NB4 (cell line): ENCODE measurements around the gene MRPL27.

Experiments
- DNase-seq: peaks from one replicate; pipeline ENCODE4 v3.0.0; 2010; ENCODE audit warnings: low read depth
- H3K4me3 ChIP-seq: one replicate; pipeline ENCODE4 v1.5.1; 2011; ENCODE audit warnings: mild to moderate bottlenecking, low read depth, low read length, moderate library complexity
- MYC ChIP-seq: IDR thresholded peaks from 2 replicates; pipeline ENCODE4 v1.6.1; 2011; ENCODE audit warnings: low read depth, low read length
- POLR2A ChIP-seq: IDR thresholded peaks from 2 replicates; pipeline ENCODE4 v1.6.1; 2011; ENCODE audit warnings: mild to moderate bottlenecking; ENCODE audit not compliant: insufficient read length; ENCODE audit errors: extremely low read depth
- TF ChIP-seq, protein P1 (sequence below): IDR thresholded peaks from one replicate; pipeline ENCODE4 v1.5.1; 2012; ENCODE audit warnings: low read depth, low read length
- TF ChIP-seq, protein P2 (sequence below): IDR thresholded peaks from 2 replicates; pipeline ENCODE4 v1.6.1; 2011; ENCODE audit warnings: low read depth, low read length

Gene MRPL27

DNA sequence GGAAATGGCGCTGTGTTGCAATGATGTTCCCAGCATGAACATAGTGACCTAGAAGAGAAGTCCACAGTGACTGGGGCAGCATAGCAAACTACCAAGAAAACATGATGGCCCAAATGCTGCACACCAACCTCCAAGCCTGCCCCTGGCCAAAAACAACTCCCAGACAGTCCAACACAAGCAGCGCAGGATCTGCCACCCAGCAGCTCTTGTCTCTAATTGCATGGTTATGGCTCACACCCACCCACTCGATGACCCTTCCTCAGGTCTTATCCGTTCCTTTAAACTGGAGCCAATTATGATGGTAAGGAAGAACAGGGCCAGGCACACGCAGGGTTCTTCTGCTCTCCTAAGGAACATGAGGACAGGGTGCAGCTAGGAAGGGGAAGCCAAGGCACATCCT, 2.9 kb downstream of the MRPL27 start:
- no peak for TF ChIP-seq POLR2A
- TF ChIP-seq MYC: no peak
- TF ChIP-seq, protein P1, sequence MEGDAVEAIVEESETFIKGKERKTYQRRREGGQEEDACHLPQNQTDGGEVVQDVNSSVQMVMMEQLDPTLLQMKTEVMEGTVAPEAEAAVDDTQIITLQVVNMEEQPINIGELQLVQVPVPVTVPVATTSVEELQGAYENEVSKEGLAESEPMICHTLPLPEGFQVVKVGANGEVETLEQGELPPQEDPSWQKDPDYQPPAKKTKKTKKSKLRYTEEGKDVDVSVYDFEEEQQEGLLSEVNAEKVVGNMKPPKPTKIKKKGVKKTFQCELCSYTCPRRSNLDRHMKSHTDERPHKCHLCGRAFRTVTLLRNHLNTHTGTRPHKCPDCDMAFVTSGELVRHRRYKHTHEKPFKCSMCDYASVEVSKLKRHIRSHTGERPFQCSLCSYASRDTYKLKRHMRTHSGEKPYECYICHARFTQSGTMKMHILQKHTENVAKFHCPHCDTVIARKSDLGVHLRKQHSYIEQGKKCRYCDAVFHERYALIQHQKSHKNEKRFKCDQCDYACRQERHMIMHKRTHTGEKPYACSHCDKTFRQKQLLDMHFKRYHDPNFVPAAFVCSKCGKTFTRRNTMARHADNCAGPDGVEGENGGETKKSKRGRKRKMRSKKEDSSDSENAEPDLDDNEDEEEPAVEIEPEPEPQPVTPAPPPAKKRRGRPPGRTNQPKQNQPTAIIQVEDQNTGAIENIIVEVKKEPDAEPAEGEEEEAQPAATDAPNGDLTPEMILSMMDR: no peak
- TF ChIP-seq, protein P2, sequence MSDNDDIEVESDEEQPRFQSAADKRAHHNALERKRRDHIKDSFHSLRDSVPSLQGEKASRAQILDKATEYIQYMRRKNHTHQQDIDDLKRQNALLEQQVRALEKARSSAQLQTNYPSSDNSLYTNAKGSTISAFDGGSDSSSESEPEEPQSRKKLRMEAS: no peak
- DNase-seq: no peak
- no peak overlapping the region for H3K4me3 ChIP-seq

DNA sequence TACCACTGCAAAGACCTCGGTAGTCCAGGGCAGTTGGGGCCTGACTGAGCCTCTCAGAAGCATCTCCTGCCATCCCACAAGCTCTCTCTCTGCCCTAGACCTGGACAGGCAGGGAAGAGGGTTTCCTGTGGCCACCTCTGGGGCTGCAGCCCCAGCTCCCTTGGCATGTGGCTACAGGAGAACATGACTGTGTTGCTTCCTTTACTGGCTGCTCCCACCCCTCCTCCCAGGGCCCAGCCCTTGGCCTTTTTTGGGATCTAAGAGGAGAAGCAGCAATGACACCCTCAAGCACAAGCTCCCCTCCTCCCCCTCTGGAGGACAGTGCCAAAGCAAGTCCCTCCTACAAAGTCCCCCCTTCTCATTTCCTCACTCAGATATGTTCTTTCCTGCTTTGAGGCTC, 5.6 kb downstream of the MRPL27 start:
- TF ChIP-seq MYC (no peak), POLR2A (no peak)
- TF ChIP-seq, protein P1: no peak
- TF ChIP-seq, protein P2: no peak
- no peak overlapping the region for H3K4me3 ChIP-seq
- DNase-seq: no peak

GRCh38 chr17:50365649-50366393, 7.2 kb downstream of the MRPL27 start:
- TF ChIP-seq MYC (no peak), POLR2A (no peak)
- TF ChIP-seq, protein P2: no peak
- TF ChIP-seq, protein P1: no peak
- DNase-seq: no peak

GRCh38 chr17:50365165-50365564, 7.8 kb downstream of the MRPL27 start:
- TF ChIP-seq, protein P2: no peak
- no peak for TF ChIP-seq MYC
- H3K4me3 ChIP-seq: no peak overlapping the region
- DNase-seq: no peak

More at GRCh38 chr17:50365649-50366393, 7.2 kb downstream of the MRPL27 start:
- H3K4me3 ChIP-seq: no peak overlapping the region

DNA sequence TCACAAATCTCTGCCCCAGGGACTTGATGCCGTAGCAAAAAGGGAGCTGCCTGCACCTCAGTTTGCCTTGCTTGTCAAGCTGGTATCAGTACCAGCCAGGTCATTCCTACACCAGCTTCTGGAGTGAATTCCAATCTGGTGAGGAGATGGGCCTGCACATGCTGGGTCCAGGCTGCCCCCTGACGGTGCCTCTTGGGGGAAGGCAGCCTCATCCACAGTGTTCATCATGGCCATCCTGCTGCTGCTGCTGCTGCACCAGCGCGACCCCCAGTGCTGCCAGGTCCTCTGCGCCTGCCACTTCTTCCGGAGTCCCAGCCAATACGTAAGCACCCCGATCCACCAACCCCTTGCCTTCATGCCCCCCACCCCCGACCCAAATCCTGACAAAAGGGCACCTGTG, 8.3 kb downstream of the MRPL27 start:
- H3K4me3 ChIP-seq: no peak overlapping the region
- DNase-seq: no peak
- TF ChIP-seq POLR2A (no peak), MYC (no peak)
- TF ChIP-seq, protein P1: no peak
- TF ChIP-seq, protein P2: no peak

- H3K4me3 ChIP-seq: no peak overlapping the region
- TF ChIP-seq, protein P2: no peak
- TF ChIP-seq, protein P1: no peak
- TF ChIP-seq POLR2A (no peak), MYC (no peak)
- DNase-seq: no peak
Measured at GRCh38 chr17:50364061-50364458, 8.9 kb downstream of the MRPL27 start.
